Measurements from ENCODE around the gene RAB6A.
"Not testable (repeated sequence)": the region's sequence is repeated elsewhere in the genome, so short reads cannot be mapped to it uniquely, and the experiment has no call there.

Gene RAB6A

GRCh38 chr11:73716153-73717056, 44.5 kb downstream of the RAB6A start:
- no peak for DNase-seq

- DNase-seq: no peak
These were observed 45.3 kb downstream of the RAB6A start for GRCh38 chr11:73715541-73715940.

GRCh38 chr11:73710964-73711363, 49.9 kb downstream of the RAB6A start:
- DNase-seq: no peak

- no peak for DNase-seq
These were observed 55.8 kb downstream of the RAB6A start for GRCh38 chr11:73705053-73705452.

GRCh38 chr11:73693899-73694525, 66.9 kb downstream of the RAB6A start:
- DNase-seq: no peak

GRCh38 chr11:73680687-73681086, 80.2 kb downstream of the RAB6A start:
- DNase-seq: no peak

GRCh38 chr11:73676552-73676951, 84.3 kb downstream of the RAB6A start:
- not testable (repeated sequence) for DNase-seq

GRCh38 chr11:73671701-73672100, 89.2 kb downstream of the RAB6A start:
- no peak for DNase-seq

GRCh38 chr11:73670808-73671207, 90.1 kb downstream of the RAB6A start:
- DNase-seq: no peak

- DNase-seq: no peak
These were observed 93.0 kb downstream of the RAB6A start for GRCh38 chr11:73667891-73668290.

GRCh38 chr11:73664877-73665276, 96.0 kb downstream of the RAB6A start:
- no peak for DNase-seq

- DNase-seq: no peak
These were observed 97.0 kb downstream of the RAB6A start for GRCh38 chr11:73663604-73664495.

- DNase-seq: no peak
These were observed 98.3 kb downstream of the RAB6A start for GRCh38 chr11:73662445-73663157.

GRCh38 chr11:73661035-73661628, 99.7 kb downstream of the RAB6A start:
- DNase-seq: peak; percentile 83

GRCh38 chr11:73660497-73661034, 100.3 kb downstream of the RAB6A start:
- no peak for DNase-seq

GRCh38 chr11:73659961-73660360, 100.9 kb downstream of the RAB6A start:
- no peak for DNase-seq

- DNase-seq: no peak
These were observed 103.9 kb downstream of the RAB6A start for GRCh38 chr11:73656985-73657384.

GRCh38 chr11:73655686-73656085, 105.2 kb downstream of the RAB6A start:
- DNase-seq: no peak

GRCh38 chr11:73654482-73655021, 106.3 kb downstream of the RAB6A start:
- DNase-seq: no peak

GRCh38 chr11:73653996-73654395, 106.9 kb downstream of the RAB6A start:
- DNase-seq: no peak

- no peak for DNase-seq
These were observed 107.9 kb downstream of the RAB6A start for GRCh38 chr11:73652856-73653559.

Data from stimulated activated CD4-positive, alpha-beta T cell treated with anti-CD3 and anti-CD28 coated beads, Interleukin-1b, Interleukin-23, amount 100 ng/mL, for 48 hours (primary cell).